Measurements from ENCODE around the gene PTPRK.

GRCh38 chr6:128410584-128410983 is 109.8 kb downstream of the PTPRK start:
- TF ChIP-seq TAF1 (IDR thresholded peaks at IDR 0.05; ENCODE audit: borderline replicate concordance, low read depth, low read length) (no peak), SIX5 (IDR thresholded peaks at IDR 0.05; ENCODE audit: low read depth, low read length, severe bottlenecking) (no peak), RAD21 (IDR thresholded peaks at IDR 0.05; ENCODE audit: insufficient read depth, low read depth, low read length) (no peak), SMC3 (IDR thresholded peaks at IDR 0.05; ENCODE audit: borderline replicate concordance, low read length) (no peak), RFX5 (IDR thresholded peaks at IDR 0.05; ENCODE audit: low read depth, low read length) (no peak), ZBTB33 (IDR thresholded peaks at IDR 0.05) (no peak), BCL3 (IDR thresholded peaks at IDR 0.05; ENCODE audit: borderline replicate concordance, insufficient read depth, low read depth, low read length, poor library complexity, severe bottlenecking) (no peak), HCFC1 (IDR thresholded peaks at IDR 0.05; ENCODE audit: low read length) (no peak)
- TF ChIP-seq, protein P1, sequence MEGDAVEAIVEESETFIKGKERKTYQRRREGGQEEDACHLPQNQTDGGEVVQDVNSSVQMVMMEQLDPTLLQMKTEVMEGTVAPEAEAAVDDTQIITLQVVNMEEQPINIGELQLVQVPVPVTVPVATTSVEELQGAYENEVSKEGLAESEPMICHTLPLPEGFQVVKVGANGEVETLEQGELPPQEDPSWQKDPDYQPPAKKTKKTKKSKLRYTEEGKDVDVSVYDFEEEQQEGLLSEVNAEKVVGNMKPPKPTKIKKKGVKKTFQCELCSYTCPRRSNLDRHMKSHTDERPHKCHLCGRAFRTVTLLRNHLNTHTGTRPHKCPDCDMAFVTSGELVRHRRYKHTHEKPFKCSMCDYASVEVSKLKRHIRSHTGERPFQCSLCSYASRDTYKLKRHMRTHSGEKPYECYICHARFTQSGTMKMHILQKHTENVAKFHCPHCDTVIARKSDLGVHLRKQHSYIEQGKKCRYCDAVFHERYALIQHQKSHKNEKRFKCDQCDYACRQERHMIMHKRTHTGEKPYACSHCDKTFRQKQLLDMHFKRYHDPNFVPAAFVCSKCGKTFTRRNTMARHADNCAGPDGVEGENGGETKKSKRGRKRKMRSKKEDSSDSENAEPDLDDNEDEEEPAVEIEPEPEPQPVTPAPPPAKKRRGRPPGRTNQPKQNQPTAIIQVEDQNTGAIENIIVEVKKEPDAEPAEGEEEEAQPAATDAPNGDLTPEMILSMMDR (IDR thresholded peaks at IDR 0.05 in 2 of 3, conservative IDR thresholded peaks at IDR 0.05 in 1 of 3; ENCODE audit: control insufficient read depth in 2 of 3, extremely low read depth in 1 of 3, insufficient read depth in 1 of 3, low read depth in 3 of 3, low read length in 3 of 3): no peak

All from GM12878 (cell line).